A549 (cell line): ENCODE data around the gene SEMA4A. TPM values are rescaled to one million over a fixed set of nuclear protein-coding genes. Genes with fewer than 3 reads are reported as not detected.

Experiments used
- ATAC-seq, 2 experiments: fragments of 200-7000 bp in 1 of 2; fragments of >200 bp in 1 of 2; cut with Nextera tagmentation in 1 of 2; cut with Tn5 transposase in 1 of 2; 3 replicates each; pipeline versions ENCODE4 v1.8.0 to v1.9.1; 2018 to 2020; ENCODE audit warnings: mild to moderate bottlenecking in 1 of 2, moderate library complexity in 1 of 2
- CTCF ChIA-PET: fragments of 300-600 bp; sonication (Branson Sonifier 250); formaldehyde crosslinking; extraction: SDS; loops from one replicate; lab custom pipeline; 2021; ENCODE audit warnings: antibody characterized with exemption, inconsistent platforms; lab: Yijun Ruan, JAX
- POLR2A ChIA-PET: fragments of 350-600 bp; formaldehyde crosslinking; extraction: SDS; loops from one replicate; lab custom pipeline; 2021; ENCODE audit warnings: antibody characterized with exemption, inconsistent platforms; lab: Yijun Ruan, JAX
- DNase-seq, 2 experiments: peaks; one replicate each; pipeline versions ENCODE4 v3.0.0 to v3.0.0-alpha.2; 2011 to 2016; ENCODE audit warnings: low read depth in 1 of 2, low spot score in 1 of 2
- FAIRE-seq: peaks from 2 replicates; lab custom pipeline; 2011; peaks lifted over from hg19 to GRCh38; lab: Jason Lieb, UNC
- H3K27ac ChIP-seq, 2 experiments: fragments of >200 bp; sonication (Bioruptor Twin); formaldehyde crosslinking; 3 replicates each; pipeline ENCODE4 v1.5.1; 2016 to 2017
- H3K4me1 ChIP-seq: fragments of >200 bp; sonication (Bioruptor Twin); formaldehyde crosslinking; 3 replicates; pipeline ENCODE4 v1.6.1; 2016
- H3K4me2 ChIP-seq: fragments of >200 bp; sonication (Bioruptor Twin); formaldehyde crosslinking; 3 replicates; pipeline ENCODE4 v1.6.1; 2016
- H3K4me3 ChIP-seq: fragments of >200 bp; sonication (Bioruptor Twin); formaldehyde crosslinking; 3 replicates; pipeline ENCODE4 v1.5.1; 2016
- H3K9me3 ChIP-seq: fragments of >200 bp; sonication (Bioruptor Twin); formaldehyde crosslinking; 3 replicates; pipeline ENCODE4 v1.6.1; 2016
- BCL3 ChIP-seq: fragments of >200 bp; sonication (Bioruptor Twin); formaldehyde crosslinking; IDR thresholded peaks from 3 replicates; pipeline ENCODE4 v1.6.1; 2016
- CBX2 ChIP-seq: fragments of 200-600 bp; sonication (generic); IDR thresholded peaks from 2 replicates; pipeline ENCODE4 v1.6.1; 2016; ENCODE audit warnings: low read depth, mild to moderate bottlenecking, borderline replicate concordance
- CTCF ChIP-seq: fragments of >200 bp; sonication (Bioruptor Twin); formaldehyde crosslinking; IDR thresholded peaks from 3 replicates; pipeline ENCODE4 v1.5.1; 2016
- EHF ChIP-seq: fragments of 250-450 bp; sonication (Bioruptor Pico); IDR thresholded peaks from 2 replicates; pipeline ENCODE4 v1.5.0; 2020; ENCODE audit warnings: mild to moderate bottlenecking
- EP300 ChIP-seq, 2 experiments: fragments of >200 bp; sonication (Bioruptor Twin); formaldehyde crosslinking; IDR thresholded peaks; 2 replicates in 1 of 2; 3 replicates in 1 of 2; pipeline ENCODE4 v1.6.1; 2016 to 2017
- HES2 ChIP-seq: fragments of >200 bp; sonication (Bioruptor Twin); formaldehyde crosslinking; IDR thresholded peaks from 2 replicates; pipeline ENCODE4 v1.6.1; 2016
- HEYL ChIP-seq: fragments of 250-450 bp; sonication (Bioruptor Pico); IDR thresholded peaks from 2 replicates; pipeline ENCODE4 v1.8.0; 2021; ENCODE audit warnings: mild to moderate bottlenecking, moderate library complexity
- HOXA7 ChIP-seq: fragments of 250-450 bp; sonication (Bioruptor Pico); IDR thresholded peaks from 2 replicates; pipeline ENCODE4 v1.5.0; 2020; ENCODE audit warnings: mild to moderate bottlenecking, moderate library complexity
- HOXB13 ChIP-seq: fragments of 250-450 bp; sonication (Bioruptor Pico); IDR thresholded peaks from 2 replicates; pipeline ENCODE4 v1.5.0; 2020; ENCODE audit warnings: low read depth, mild to moderate bottlenecking, moderate library complexity
- HOXB5 ChIP-seq: fragments of 250-450 bp; sonication (Bioruptor Pico); IDR thresholded peaks from 2 replicates; pipeline ENCODE4 v1.5.0; 2020; ENCODE audit warnings: mild to moderate bottlenecking, moderate library complexity
- MAX ChIP-seq: IDR thresholded peaks from 2 replicates; pipeline ENCODE4 v1.6.1; 2012
- MYC ChIP-seq: IDR thresholded peaks from 2 replicates; pipeline ENCODE4 v1.6.1; 2012; ENCODE audit warnings: mild to moderate bottlenecking, inconsistent platforms, low read length, improper control_type of control experiment, borderline replicate concordance
- NR3C1 ChIP-seq: fragments of >200 bp; sonication (Bioruptor Twin); formaldehyde crosslinking; IDR thresholded peaks from 3 replicates; pipeline ENCODE4 v1.6.1; 2017
- POLR2A ChIP-seq: IDR thresholded peaks from 2 replicates; pipeline ENCODE4 v1.6.1; 2012; ENCODE audit warnings: mild to moderate bottlenecking, low read length
- POLR2AphosphoS2 ChIP-seq: conservative IDR thresholded peaks from 2 replicates; pipeline ENCODE4 v1.6.1; 2012; ENCODE audit warnings: low read length, improper control_type of control experiment, inconsistent platforms
- RNF2 ChIP-seq: fragments of 200-600 bp; sonication (generic); IDR thresholded peaks from 2 replicates; pipeline ENCODE4 v1.6.1; 2016; ENCODE audit warnings: low read depth, mild to moderate bottlenecking, antibody characterized with exemption, moderate library complexity, borderline replicate concordance
- SMC3 ChIP-seq: fragments of >200 bp; sonication (Bioruptor Twin); formaldehyde crosslinking; IDR thresholded peaks from 3 replicates; pipeline ENCODE4 v1.6.1; 2018; ENCODE audit warnings: inconsistent platforms
- TFCP2L1 ChIP-seq: fragments of 250-450 bp; sonication (Bioruptor Pico); IDR thresholded peaks from 2 replicates; pipeline ENCODE4 v1.5.0; 2021; ENCODE audit warnings: mild to moderate bottlenecking
- ZC3H11A ChIP-seq: fragments of 450-650 bp; IDR thresholded peaks from 2 replicates; pipeline ENCODE4 v1.6.1; 2014; ENCODE audit warnings: antibody characterized with exemption, mild to moderate bottlenecking
- WGBS: methylation state at CpG from one replicate; pipeline ENCODE4 v1.1.6; 2017; ENCODE audit errors: missing lambda C conversion rate; 5-methylcytosine and 5-hydroxymethylcytosine counted together
- polyA plus RNA-seq, 4 experiments: library from polyadenylated mRNA; depleted of rRNA in 3 of 4; stranded (reverse); fragments of >200 nt; fragmentation: RNase III in 1 of 4; extraction: RNeasy Plus Mini Kit Qiagen cat#74134 plus additional on column Dnase treatment in 1 of 4; gene quantifications; 2 replicates in 3 of 4; 3 replicates in 1 of 4; pipeline ENCODE4 v1.2.3, GENCODE V29; 2011 to 2017

SEMA4A gene
- polyA plus RNA-seq, 2 of the 4 experiments (the other 2 are of a cell fraction), result 0.04 to 0.27 TPM

GRCh38 chr1:156157966-156158365 lies 4.6 kb downstream of the SEMA4A start (continued):
- no peak for TF ChIP-seq SMC3

GRCh38 chr1:156160000-156160742 lies 6.8 kb downstream of the SEMA4A start:
- TF ChIP-seq HOXB13 (CRISPR knock-in tag), result no peak
- no peak overlapping the region for H3K4me3 ChIP-seq
- DNase-seq (no peak), ATAC-seq (no peak), FAIRE-seq (no peak)
- H3K27ac ChIP-seq, result no peak overlapping the region
- ChIA-PET CTCF (interaction anchor here (1.0 to 54.8 kb wide), 8 partner anchors 12 to 94 kb away, joined by 3 to 2239 read pairs (median 6); partner anchors contain the start of gene MEX3A), POLR2A (no interaction called here)
- 90% methylated on average over 13 of the region's 13 CpGs for WGBS
- H3K4me2 ChIP-seq, result no peak overlapping the region
- H3K4me1 ChIP-seq, result no peaks in the 10 kb centered on the region
- H3K9me3 ChIP-seq, result no peaks in the 10 kb centered on the region; the same call in 2 of the 3 replicates

GRCh38 chr1:156160743-156161171 lies 7.4 kb downstream of the SEMA4A start:
- no peak overlapping the region for H3K27ac ChIP-seq
- TF ChIP-seq HOXA7 (CRISPR knock-in tag), result no peak
- TF ChIP-seq RNF2, result no peak
- TF ChIP-seq HES2, result no peak
- no peak for TF ChIP-seq EP300 (IDR thresholded peaks at IDR 0.05)
- TF ChIP-seq HOXB5 (CRISPR knock-in tag), result no peak
- no peak for TF ChIP-seq POLR2AphosphoS2
- TF ChIP-seq MAX, result no peak
- TF ChIP-seq CBX2, result no peak
- no peak for TF ChIP-seq CTCF
- TF ChIP-seq, all 56 proteins: peak for 0
- WGBS, result 69% methylated on average over 12 of the region's 22 CpGs
- CTCF ChIA-PET, result interaction anchor here (0.8 to 54.8 kb wide), 9 partner anchors 12 to 175 kb away, joined by 3 to 2239 read pairs (median 6); partner anchors contain the start of gene MEX3A
- no peaks in the 10 kb centered on the region for H3K4me1 ChIP-seq
- no peak for ATAC-seq
- H3K4me2 ChIP-seq, result no peak overlapping the region
- DNase-seq, result no peak
- peaks cover 4% of the 10 kb centered on the region; the same call in 1 of the 3 replicates for H3K9me3 ChIP-seq
- FAIRE-seq, result no peak
- POLR2A ChIA-PET, result no interaction called here
- H3K4me3 ChIP-seq, result no peak overlapping the region

- no peak for FAIRE-seq
- DNase-seq, result no peak
- CTCF ChIA-PET, result interaction anchor here (7.1 to 54.8 kb wide), 2 partner anchors 63 to 67 kb away, joined by 40 to 2239 read pairs; partner anchors contain the start of gene MEX3A
- 72% methylated on average over 5 of the region's 5 CpGs for WGBS
- no peaks in the 10 kb centered on the region for H3K4me1 ChIP-seq
- POLR2A ChIA-PET, result no interaction called here
- peaks cover 5% of the 10 kb centered on the region; the same call in 1 of the 3 replicates for H3K9me3 ChIP-seq
- H3K27ac ChIP-seq, result no peak overlapping the region
- TF ChIP-seq BCL3 (no peak), MYC (no peak), SMC3 (no peak), NR3C1 (no peak), POLR2A (no peak), TFCP2L1 (CRISPR knock-in tag) (no peak), ZC3H11A (no peak), HEYL (CRISPR knock-in tag) (no peak), EHF (CRISPR knock-in tag) (no peak)
- TF ChIP-seq, all 56 proteins: peak for 0
- Histone ChIP-seq H3K4me2 (no peak overlapping the region), H3K4me3 (no peak overlapping the region)
- peak; percentile 37 to 41; a peak in 3 of 6 replicates for ATAC-seq
Observed at GRCh38 chr1:156162430-156163037, 9.1 kb downstream of the SEMA4A start.
